OCI-LY1 (cell line): ENCODE data around the gene CCDC138.

Source experiments
- EZH2 ChIP-seq: fragments of 200-600 bp; sonication (generic), shearing (Covaris generic); IDR thresholded peaks from 2 replicates; pipeline ENCODE4 v1.8.0; 2017; ENCODE audit warnings: borderline replicate concordance, mixed run types, mild to moderate bottlenecking, antibody characterized with exemption, low read length, moderate library complexity, mixed read lengths
- TF ChIP-seq, protein P1 (sequence below): fragments of 200-600 bp; sonication (generic), shearing (Covaris generic); IDR thresholded peaks from 2 replicates; pipeline ENCODE4 v1.5.1; 2017; ENCODE audit warnings: mild to moderate bottlenecking, antibody characterized with exemption, low read length, moderate library complexity, mixed read lengths

DNA sequence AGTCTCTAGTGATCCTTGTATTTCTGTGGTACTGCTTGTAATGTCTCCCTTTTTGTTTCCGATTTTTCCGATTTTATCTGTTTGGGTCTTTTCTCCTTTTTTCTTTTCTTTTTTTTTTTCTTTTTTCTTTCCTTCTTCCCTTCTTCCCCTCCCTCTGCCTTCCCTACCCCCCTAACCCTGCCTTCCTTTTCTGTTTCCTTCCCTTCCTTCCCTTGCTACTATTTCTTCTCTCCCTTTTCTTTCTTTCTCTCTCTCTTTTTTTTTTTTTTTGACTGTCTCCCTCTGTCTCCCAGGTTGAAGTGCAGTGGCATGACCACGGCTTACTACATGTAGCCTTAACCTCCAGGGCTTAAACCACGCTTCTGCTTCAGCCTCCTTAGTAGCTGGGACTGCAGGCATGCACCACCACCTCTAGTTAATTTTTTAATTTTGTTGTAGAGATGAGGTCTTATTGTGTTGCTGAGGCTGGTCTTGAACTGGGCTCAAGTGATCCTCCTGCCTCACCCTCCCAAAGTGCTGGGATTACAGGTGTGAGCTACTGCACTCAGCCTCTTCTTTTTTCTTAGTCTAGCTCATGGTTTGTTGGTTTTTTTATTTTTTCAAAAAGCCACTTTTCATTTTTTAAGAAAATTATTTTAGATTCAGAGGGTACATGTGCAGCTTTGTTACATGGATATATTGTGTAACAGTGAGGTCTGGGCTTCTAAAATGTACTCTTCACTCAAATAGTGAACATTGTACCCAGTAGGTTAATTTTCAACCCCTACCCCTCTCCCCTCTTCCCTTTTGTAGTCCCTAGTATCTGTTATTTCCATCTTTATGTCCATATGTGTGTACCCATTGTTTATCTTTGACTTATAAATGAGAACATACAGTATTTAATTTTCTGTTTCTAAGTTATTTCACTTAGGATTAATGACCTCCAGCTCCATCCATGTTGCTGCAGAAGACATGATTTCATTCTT lies 24.7 kb downstream of the CCDC138 start:
- TF ChIP-seq, protein P1, sequence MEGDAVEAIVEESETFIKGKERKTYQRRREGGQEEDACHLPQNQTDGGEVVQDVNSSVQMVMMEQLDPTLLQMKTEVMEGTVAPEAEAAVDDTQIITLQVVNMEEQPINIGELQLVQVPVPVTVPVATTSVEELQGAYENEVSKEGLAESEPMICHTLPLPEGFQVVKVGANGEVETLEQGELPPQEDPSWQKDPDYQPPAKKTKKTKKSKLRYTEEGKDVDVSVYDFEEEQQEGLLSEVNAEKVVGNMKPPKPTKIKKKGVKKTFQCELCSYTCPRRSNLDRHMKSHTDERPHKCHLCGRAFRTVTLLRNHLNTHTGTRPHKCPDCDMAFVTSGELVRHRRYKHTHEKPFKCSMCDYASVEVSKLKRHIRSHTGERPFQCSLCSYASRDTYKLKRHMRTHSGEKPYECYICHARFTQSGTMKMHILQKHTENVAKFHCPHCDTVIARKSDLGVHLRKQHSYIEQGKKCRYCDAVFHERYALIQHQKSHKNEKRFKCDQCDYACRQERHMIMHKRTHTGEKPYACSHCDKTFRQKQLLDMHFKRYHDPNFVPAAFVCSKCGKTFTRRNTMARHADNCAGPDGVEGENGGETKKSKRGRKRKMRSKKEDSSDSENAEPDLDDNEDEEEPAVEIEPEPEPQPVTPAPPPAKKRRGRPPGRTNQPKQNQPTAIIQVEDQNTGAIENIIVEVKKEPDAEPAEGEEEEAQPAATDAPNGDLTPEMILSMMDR = no peak
- no peak for TF ChIP-seq EZH2
